Measurements from ENCODE around the gene PHC1. TPM values are rescaled to one million over a fixed set of nuclear protein-coding genes. Genes with fewer than 3 reads are reported as not detected.

PHC1 gene
- total RNA-seq, 2 experiments from 2014 or later: 33.6 to 52.2 TPM

DNA sequence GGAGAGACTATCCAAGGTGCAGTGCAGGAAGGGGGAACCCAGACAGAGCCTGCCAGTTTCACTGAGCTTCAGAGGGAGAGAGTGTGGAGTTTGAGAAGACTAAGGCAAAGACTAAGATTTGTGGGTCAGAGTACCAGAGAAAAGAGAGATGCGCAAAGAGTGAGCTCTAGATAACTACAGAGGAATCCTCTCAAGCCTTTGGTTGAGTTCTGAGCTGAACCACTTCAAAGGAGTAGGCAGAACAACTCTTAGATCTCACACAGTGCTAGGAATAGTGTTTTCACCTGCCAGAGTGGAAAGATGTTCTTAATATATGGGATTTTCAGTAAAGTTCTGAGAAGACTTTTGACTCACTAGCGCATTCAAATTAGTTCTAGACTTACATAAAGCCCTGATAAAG is 45.9 kb downstream of the PHC1 start:
- Histone ChIP-seq H3K9me3 (ENCODE audit: low read length) (peaks cover 6% of the 10 kb centered on the region; the same call in 1 of the 2 replicates), H3K79me2 (ENCODE audit: insufficient read depth, low read depth, low read length) (no peaks in the 10 kb centered on the region), H3K4me1 (ENCODE audit: insufficient read depth, low read length, poor library complexity, severe bottlenecking) (no peaks in the 10 kb centered on the region), H3K27ac (ENCODE audit: low read depth, low read length, poor library complexity, severe bottlenecking) (no peak overlapping the region), H2AFZ (ENCODE audit: low read length) (no peak overlapping the region), H3K36me3 (ENCODE audit: insufficient read depth, low read length) (peaks cover 33% of the 10 kb centered on the region), H4K20me1 (ENCODE audit: insufficient read depth, low read length) (no peaks in the 10 kb centered on the region), H3K4me2 (ENCODE audit: low read length) (no peak overlapping the region), H3K4me3 (ENCODE audit: low read depth, low read length, poor library complexity, severe bottlenecking) (no peak overlapping the region), H3K9me2 (ENCODE audit: insufficient read depth, low read length) (no peaks in the 10 kb centered on the region)
- TF ChIP-seq EZH2phosphoT487 (IDR thresholded peaks at IDR 0.05; ENCODE audit: borderline replicate concordance, low read depth, low read length) (no peak), CTCF (conservative IDR thresholded peaks at IDR 0.05; ENCODE audit: low read length) (no peak)
- no TSS peak for BruUV-seq (replicated peaks)
- no peak for DNase-seq (ENCODE audit: low spot score)
- intact Hi-C loops (cut with micrococcal nuclease; ENCODE audit: unreplicated experiment): no loop called here
- ChIA-PET CTCF (ENCODE audit: unreplicated experiment) (no interaction called here), POLR2A (interaction anchor here (1.4 kb wide), 1 partner anchor 11 kb away, joined by 3 read pairs; no protein-coding TSS in a partner anchor)

DNA sequence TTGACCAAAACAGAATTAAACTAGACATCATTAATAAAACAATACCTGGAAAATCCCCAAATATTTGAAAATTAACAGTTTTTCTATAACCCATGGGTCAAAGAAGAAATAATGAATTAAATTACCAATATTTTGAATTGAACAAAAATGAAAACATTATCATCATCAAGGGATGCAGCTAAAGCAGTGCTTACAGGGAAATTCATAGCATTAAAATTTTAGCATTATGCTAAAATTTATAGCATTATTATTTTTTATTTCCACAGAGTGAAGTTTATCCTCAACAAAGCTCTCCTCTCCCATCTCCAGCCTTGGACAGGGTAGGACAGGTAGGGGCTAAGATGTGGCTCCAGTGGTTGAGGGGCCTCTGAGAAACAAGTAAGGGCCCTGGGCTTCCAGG is 54.5 kb downstream of the PHC1 start:
- H3K4me3 ChIP-seq (ENCODE audit: low read depth, low read length, poor library complexity, severe bottlenecking): no peak overlapping the region
- intact Hi-C loops (cut with micrococcal nuclease; ENCODE audit: unreplicated experiment): no loop called here

DNA sequence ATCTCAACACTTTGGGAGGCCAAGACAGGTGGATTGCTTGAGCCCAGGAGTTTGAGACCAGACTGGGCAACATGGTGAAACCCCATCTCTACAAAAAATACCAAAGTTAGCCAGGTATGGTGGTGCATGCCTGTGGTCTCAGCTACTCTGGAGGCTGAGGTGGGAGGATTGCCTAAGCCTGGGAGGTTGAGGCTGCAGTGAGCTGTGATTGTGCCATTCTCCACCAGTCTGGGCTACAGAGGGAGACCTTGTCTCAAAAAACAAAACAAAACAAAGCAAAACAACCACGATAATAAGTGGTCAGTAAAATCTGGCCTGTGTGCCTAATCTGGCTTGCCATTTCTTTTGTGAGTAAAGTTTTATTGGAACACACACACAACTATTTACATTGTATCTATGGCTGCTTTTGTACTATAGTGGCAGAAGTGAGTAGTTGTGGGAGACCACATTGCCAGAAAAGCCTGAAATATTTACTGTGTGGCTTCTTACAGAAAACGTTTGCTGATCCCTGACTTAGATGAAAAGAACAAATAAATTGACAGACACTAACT is 55.6 kb downstream of the PHC1 start:
- intact Hi-C loops (cut with micrococcal nuclease; ENCODE audit: unreplicated experiment): no loop called here
- no peaks in the 10 kb centered on the region for H3K79me2 ChIP-seq (ENCODE audit: insufficient read depth, low read depth, low read length)
- ChIA-PET CTCF (ENCODE audit: unreplicated experiment) (no interaction called here), POLR2A (interaction anchor here (0.6 to 1.2 kb wide), 2 partner anchors 17 to 51 kb away, joined by 3 to 4 read pairs; no protein-coding TSS in a partner anchor)
- no peaks in the 10 kb centered on the region for H3K9me2 ChIP-seq (ENCODE audit: insufficient read depth, low read length)
- no peaks in the 10 kb centered on the region for H3K4me1 ChIP-seq (ENCODE audit: insufficient read depth, low read length, poor library complexity, severe bottlenecking)
- H3K4me2 ChIP-seq (ENCODE audit: low read length): no peak overlapping the region
- no peaks in the 10 kb centered on the region for H3K9me3 ChIP-seq (ENCODE audit: low read length)
- H4K20me1 ChIP-seq (ENCODE audit: insufficient read depth, low read length): no peaks in the 10 kb centered on the region
- no TSS peak for BruUV-seq (replicated peaks)
- no peak overlapping the region for H3K27ac ChIP-seq (ENCODE audit: low read depth, low read length, poor library complexity, severe bottlenecking)
- H3K4me3 ChIP-seq (ENCODE audit: low read depth, low read length, poor library complexity, severe bottlenecking): no peak overlapping the region
- no peak for DNase-seq (ENCODE audit: low spot score)
- H3K36me3 ChIP-seq (ENCODE audit: insufficient read depth, low read length): no peaks in the 10 kb centered on the region
- TF ChIP-seq CTCF (conservative IDR thresholded peaks at IDR 0.05; ENCODE audit: low read length) (no peak), EZH2phosphoT487 (IDR thresholded peaks at IDR 0.05; ENCODE audit: borderline replicate concordance, low read depth, low read length) (no peak)
- no peak overlapping the region for H2AFZ ChIP-seq (ENCODE audit: low read length)

More for the DNA sequence above, 54.5 kb downstream of the PHC1 start:
- ChIA-PET CTCF (ENCODE audit: unreplicated experiment) (no interaction called here), POLR2A (interaction anchor here (0.6 to 1.2 kb wide), 3 partner anchors 18 to 1323 kb away, joined by 3 to 4 read pairs (median 4); no protein-coding TSS in a partner anchor)
- DNase-seq (ENCODE audit: low spot score): no peak
- H3K9me3 ChIP-seq (ENCODE audit: low read length): no peaks in the 10 kb centered on the region
- no TSS peak for BruUV-seq (replicated peaks)
- no peaks in the 10 kb centered on the region for H4K20me1 ChIP-seq (ENCODE audit: insufficient read depth, low read length)
- no peaks in the 10 kb centered on the region for H3K4me1 ChIP-seq (ENCODE audit: insufficient read depth, low read length, poor library complexity, severe bottlenecking)
- no peaks in the 10 kb centered on the region for H3K79me2 ChIP-seq (ENCODE audit: insufficient read depth, low read depth, low read length)
- no peaks in the 10 kb centered on the region for H3K9me2 ChIP-seq (ENCODE audit: insufficient read depth, low read length)
- no peak for TF ChIP-seq EZH2phosphoT487 (IDR thresholded peaks at IDR 0.05; ENCODE audit: borderline replicate concordance, low read depth, low read length)
- H2AFZ ChIP-seq (ENCODE audit: low read length): no peak overlapping the region
- no peak overlapping the region for H3K27ac ChIP-seq (ENCODE audit: low read depth, low read length, poor library complexity, severe bottlenecking)
- H3K36me3 ChIP-seq (ENCODE audit: insufficient read depth, low read length): no peaks in the 10 kb centered on the region
- H3K4me2 ChIP-seq (ENCODE audit: low read length): no peak overlapping the region
